Cardiac muscle cell (in vitro differentiated cells and primary cell): ENCODE results near the gene IBA57. TPM values are rescaled to one million over a fixed set of nuclear protein-coding genes. Genes with fewer than 3 reads are reported as not detected.
A peak's percentile ranks its signal among the peaks of the same experiment; 100 is the strongest.

ENCODE experiments used
- DNase-seq, 2 donors: peaks; one replicate each; pipeline versions ENCODE4 v3.0.0 to v3.0.0-alpha.2; 2010 to 2017; ENCODE audit warnings: low read depth in 1 of 2, low spot score in 1 of 2
- H3K27ac ChIP-seq: fragments of 200-600 bp; sonication (generic); 2 replicates; pipeline ENCODE4 v1.5.1; 2016
- H3K27me3 ChIP-seq: fragments of 200-600 bp; sonication (generic); 2 replicates; pipeline ENCODE4 v1.6.0; 2016; ENCODE audit warnings: control low read depth
- H3K36me3 ChIP-seq: fragments of 200-600 bp; sonication (generic); 2 replicates; pipeline ENCODE4 v1.5.1; 2016; ENCODE audit warnings: control low read depth
- H3K4me1 ChIP-seq: fragments of 200-600 bp; sonication (generic); 2 replicates; pipeline ENCODE4 v1.8.1; 2017; ENCODE audit warnings: low read depth, mild to moderate bottlenecking, mixed run types
- H3K4me3 ChIP-seq: fragments of 200-600 bp; sonication (generic); 2 replicates; pipeline ENCODE4 v1.5.1; 2016; ENCODE audit warnings: mild to moderate bottlenecking
- H3K9me3 ChIP-seq: fragments of 200-600 bp; sonication (generic); 2 replicates; pipeline ENCODE4 v1.5.1; 2017; ENCODE audit warnings: low read depth, mild to moderate bottlenecking, control low read depth
- polyA plus RNA-seq: library from polyadenylated mRNA; unstranded; fragments of >200 nt; fragmentation: Nextera tagmentation; extraction: Ambion mirVana; gene quantifications from 2 replicates; pipeline ENCODE4 v1.2.1, GENCODE V29; 2016
- total RNA-seq: library from RNA; depleted of rRNA; stranded (reverse); fragments of >200 nt; gene quantifications from 2 replicates; pipeline ENCODE4 v1.2.3, GENCODE V29; 2016
- TF ChIP-seq, protein P1 (sequence below): IDR thresholded peaks from 2 replicates; pipeline ENCODE4 v1.5.1; 2012; ENCODE audit warnings: low read depth, mild to moderate bottlenecking, low read length

Gene IBA57
- total and polyA plus RNA-seq, 2 experiments from 2014 or later = 5.1 to 6.4 TPM

GRCh38 chr1:228208831-228209551 is 43.4 kb downstream of the IBA57 start:
- DNase-seq = no peak
- H3K27ac ChIP-seq = peak overlapping the region; percentile 97
- H3K36me3 ChIP-seq = peaks cover under 1% of the 10 kb centered on the region
- peaks cover 64% of the 10 kb centered on the region for H3K4me1 ChIP-seq
- H3K4me3 ChIP-seq = peak overlapping the region; percentile 31
- TF ChIP-seq, protein P1, sequence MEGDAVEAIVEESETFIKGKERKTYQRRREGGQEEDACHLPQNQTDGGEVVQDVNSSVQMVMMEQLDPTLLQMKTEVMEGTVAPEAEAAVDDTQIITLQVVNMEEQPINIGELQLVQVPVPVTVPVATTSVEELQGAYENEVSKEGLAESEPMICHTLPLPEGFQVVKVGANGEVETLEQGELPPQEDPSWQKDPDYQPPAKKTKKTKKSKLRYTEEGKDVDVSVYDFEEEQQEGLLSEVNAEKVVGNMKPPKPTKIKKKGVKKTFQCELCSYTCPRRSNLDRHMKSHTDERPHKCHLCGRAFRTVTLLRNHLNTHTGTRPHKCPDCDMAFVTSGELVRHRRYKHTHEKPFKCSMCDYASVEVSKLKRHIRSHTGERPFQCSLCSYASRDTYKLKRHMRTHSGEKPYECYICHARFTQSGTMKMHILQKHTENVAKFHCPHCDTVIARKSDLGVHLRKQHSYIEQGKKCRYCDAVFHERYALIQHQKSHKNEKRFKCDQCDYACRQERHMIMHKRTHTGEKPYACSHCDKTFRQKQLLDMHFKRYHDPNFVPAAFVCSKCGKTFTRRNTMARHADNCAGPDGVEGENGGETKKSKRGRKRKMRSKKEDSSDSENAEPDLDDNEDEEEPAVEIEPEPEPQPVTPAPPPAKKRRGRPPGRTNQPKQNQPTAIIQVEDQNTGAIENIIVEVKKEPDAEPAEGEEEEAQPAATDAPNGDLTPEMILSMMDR = no peak
- no peaks in the 10 kb centered on the region for H3K27me3 ChIP-seq
- H3K9me3 ChIP-seq = no peaks in the 10 kb centered on the region

GRCh38 chr1:228209657-228210056 is 44.1 kb downstream of the IBA57 start:
- H3K27ac ChIP-seq = peak overlapping the region; percentile 97
- H3K9me3 ChIP-seq = no peaks in the 10 kb centered on the region
- no peak for DNase-seq
- peaks cover 7% of the 10 kb centered on the region for H3K36me3 ChIP-seq
- no peaks in the 10 kb centered on the region for H3K27me3 ChIP-seq
- H3K4me1 ChIP-seq = peaks cover 64% of the 10 kb centered on the region
- TF ChIP-seq, protein P1 = no peak
- H3K4me3 ChIP-seq = peak overlapping the region; percentile 31

DNA sequence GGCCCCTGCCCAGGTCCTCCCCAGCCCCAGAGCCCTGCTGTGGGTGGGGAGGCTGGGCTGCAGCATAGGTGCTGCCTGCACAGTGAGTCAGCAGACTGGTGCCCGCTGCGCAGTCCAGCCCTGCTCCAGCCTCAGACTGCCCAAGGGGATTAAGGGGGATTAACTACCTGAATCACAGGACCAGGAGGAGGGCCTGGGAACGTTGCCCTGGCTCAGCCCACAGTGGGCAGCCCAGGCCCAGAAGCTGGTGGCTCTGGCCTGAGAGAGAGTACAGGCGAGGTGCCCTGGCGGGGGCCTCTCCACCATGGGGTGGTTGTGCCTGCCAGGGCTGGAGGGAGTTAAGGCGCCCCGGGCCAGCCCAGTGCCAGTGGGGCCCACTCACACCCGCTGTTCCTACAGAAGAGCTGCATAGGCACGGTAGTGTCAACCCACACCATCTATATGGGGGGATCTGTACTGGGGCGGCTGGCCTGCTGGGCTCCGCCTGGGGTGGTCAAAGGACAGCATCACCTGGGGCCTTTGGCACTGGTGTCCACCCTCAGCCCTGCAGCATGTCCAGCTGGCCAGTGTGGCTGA is 44.6 kb downstream of the IBA57 start:
- DNase-seq = no peak
- TF ChIP-seq, protein P1 = no peak
- Histone ChIP-seq H3K9me3 (no peaks in the 10 kb centered on the region), H3K27me3 (no peaks in the 10 kb centered on the region), H3K4me3 (peak overlapping the region; percentile 4), H3K27ac (peak overlapping the region; percentile 97), H3K36me3 (peaks cover 12% of the 10 kb centered on the region), H3K4me1 (peaks cover 60% of the 10 kb centered on the region)

- Histone ChIP-seq H3K36me3 (peaks cover 18% of the 10 kb centered on the region), H3K4me1 (peaks cover 53% of the 10 kb centered on the region), H3K4me3 (peak overlapping the region; percentile 4), H3K27me3 (no peaks in the 10 kb centered on the region), H3K27ac (peak overlapping the region; percentile 97), H3K9me3 (no peaks in the 10 kb centered on the region)
- DNase-seq = no peak
- TF ChIP-seq, protein P1 = no peak
Observed at GRCh38 chr1:228210712-228211530, 45.3 kb downstream of the IBA57 start.

DNA sequence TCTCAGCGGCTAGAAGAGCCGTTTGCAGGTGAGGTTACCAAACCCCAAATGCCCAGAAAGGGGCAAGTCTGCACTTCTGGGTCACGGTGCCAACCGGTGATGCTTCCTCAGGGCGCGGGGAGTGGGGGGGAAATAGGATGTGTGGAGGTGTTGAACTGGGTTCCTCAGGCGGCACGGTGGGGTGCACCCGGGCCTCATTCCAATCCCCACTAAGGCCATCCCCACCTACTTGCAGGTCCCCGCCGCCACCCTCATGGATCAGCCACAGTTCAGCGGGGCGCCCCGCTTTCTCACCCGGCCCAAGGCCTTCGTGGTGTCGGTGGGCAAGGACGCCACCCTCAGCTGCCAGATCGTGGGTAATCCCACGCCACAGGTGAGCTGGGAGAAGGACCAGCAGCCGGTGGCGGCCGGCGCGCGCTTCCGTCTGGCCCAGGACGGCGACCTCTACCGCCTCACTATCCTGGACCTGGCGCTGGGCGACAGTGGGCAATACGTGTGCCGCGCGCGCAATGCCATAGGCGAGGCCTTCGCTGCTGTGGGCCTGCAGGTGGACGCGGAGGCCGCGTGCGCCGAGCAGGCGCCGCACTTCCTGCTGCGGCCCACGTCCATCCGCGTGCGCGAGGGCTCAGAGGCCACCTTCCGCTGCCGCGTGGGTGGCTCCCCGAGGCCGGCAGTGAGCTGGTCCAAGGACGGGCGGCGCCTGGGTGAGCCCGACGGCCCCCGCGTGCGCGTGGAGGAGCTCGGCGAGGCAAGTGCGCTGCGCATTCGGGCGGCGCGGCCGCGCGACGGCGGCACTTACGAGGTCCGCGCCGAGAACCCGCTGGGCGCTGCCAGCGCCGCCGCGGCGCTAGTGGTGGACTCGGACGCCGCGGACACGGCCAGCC is 46.2 kb downstream of the IBA57 start:
- H3K27ac ChIP-seq = peak overlapping the region; percentile 97
- no peaks in the 10 kb centered on the region for H3K9me3 ChIP-seq
- DNase-seq = no peak
- H3K4me3 ChIP-seq = no peak overlapping the region
- H3K36me3 ChIP-seq = peaks cover 21% of the 10 kb centered on the region
- TF ChIP-seq, protein P1 = no peak
- H3K4me1 ChIP-seq = peaks cover 44% of the 10 kb centered on the region
- no peaks in the 10 kb centered on the region for H3K27me3 ChIP-seq
